AG08396 (cell line): ENCODE data around the gene FAAP24.
A peak's percentile ranks its signal among the peaks of the same experiment; 100 is the strongest.
"Not testable (repeated sequence)": the region's sequence is repeated elsewhere in the genome, so short reads cannot be mapped to it uniquely, and the experiment has no call there.

Experiments used
- DNase-seq: peaks from one replicate; pipeline ENCODE4 v3.0.0; 2012; ENCODE audit warnings: low spot score, mixed read lengths

FAAP24 gene

GRCh38 chr19:32971715-32972540 lies at the start of gene FAAP24, which contains the start of gene CEP89:
FAAP24 (plus strand) TSS chr19:32972242; CDS start chr19:32973197, 955 bp downstream.
CEP89 (minus strand) TSS chr19:32971958; CDS start chr19:32971874, 84 bp downstream.
- peak; percentile 99 for DNase-seq

- DNase-seq, result no peak
These were observed 47.8 kb upstream of the FAAP24 start for GRCh38 chr19:32924200-32924599.

- DNase-seq, result no peak
These were observed 43.2 kb upstream of the FAAP24 start for GRCh38 chr19:32928806-32929205.

GRCh38 chr19:32930567-32930966 lies 41.5 kb upstream of the FAAP24 start:
- no peak for DNase-seq

- DNase-seq, result no peak
These were observed 38.5 kb upstream of the FAAP24 start for GRCh38 chr19:32933571-32933970.

- no peak for DNase-seq
These were observed 36.4 kb upstream of the FAAP24 start for GRCh38 chr19:32935629-32936028.

GRCh38 chr19:32936065-32936464 lies 36.0 kb upstream of the FAAP24 start:
- no peak for DNase-seq

GRCh38 chr19:32941273-32941672 lies 30.8 kb upstream of the FAAP24 start:
- not testable (repeated sequence) for DNase-seq

- no peak for DNase-seq
These were observed 26.8 kb upstream of the FAAP24 start for GRCh38 chr19:32945260-32945659.

GRCh38 chr19:32966750-32967149 lies 5.3 kb upstream of the FAAP24 start:
- DNase-seq, result no peak

- no peak for DNase-seq
These were observed 2.5 kb upstream of the FAAP24 start for GRCh38 chr19:32969549-32969948.

- no peak for DNase-seq
These were observed 938 bp upstream of the FAAP24 start for GRCh38 chr19:32971012-32971595.

GRCh38 chr19:32976223-32976805 lies 4.3 kb downstream of the FAAP24 start:
- peak; percentile 64 for DNase-seq

GRCh38 chr19:32977280-32977679 lies 5.2 kb downstream of the FAAP24 start:
- no peak for DNase-seq

- not testable (repeated sequence) for DNase-seq
These were observed 5.8 kb downstream of the FAAP24 start for GRCh38 chr19:32977813-32978212.

GRCh38 chr19:32979807-32980206 lies 7.8 kb downstream of the FAAP24 start:
- not testable (repeated sequence) for DNase-seq

- not testable (repeated sequence) for DNase-seq
These were observed 10.4 kb downstream of the FAAP24 start for GRCh38 chr19:32982488-32982887.

- not testable (repeated sequence) for DNase-seq
These were observed 16.2 kb downstream of the FAAP24 start for GRCh38 chr19:32988254-32988653.

- DNase-seq, result no peak
These were observed 16.7 kb downstream of the FAAP24 start for GRCh38 chr19:32988724-32989123.

- DNase-seq, result not testable (repeated sequence)
These were observed 23.9 kb downstream of the FAAP24 start for GRCh38 chr19:32995966-32996365.

- not testable (repeated sequence) for DNase-seq
These were observed 25.0 kb downstream of the FAAP24 start for GRCh38 chr19:32997061-32997464.

- DNase-seq, result no peak
These were observed 25.8 kb downstream of the FAAP24 start for GRCh38 chr19:32997716-32998355.
